ENCODE results near the gene ZNF486.
"Not testable (repeated sequence)": the region's sequence is repeated elsewhere in the genome, so short reads cannot be mapped to it uniquely, and the experiment has no call there.

Gene ZNF486

DNA sequence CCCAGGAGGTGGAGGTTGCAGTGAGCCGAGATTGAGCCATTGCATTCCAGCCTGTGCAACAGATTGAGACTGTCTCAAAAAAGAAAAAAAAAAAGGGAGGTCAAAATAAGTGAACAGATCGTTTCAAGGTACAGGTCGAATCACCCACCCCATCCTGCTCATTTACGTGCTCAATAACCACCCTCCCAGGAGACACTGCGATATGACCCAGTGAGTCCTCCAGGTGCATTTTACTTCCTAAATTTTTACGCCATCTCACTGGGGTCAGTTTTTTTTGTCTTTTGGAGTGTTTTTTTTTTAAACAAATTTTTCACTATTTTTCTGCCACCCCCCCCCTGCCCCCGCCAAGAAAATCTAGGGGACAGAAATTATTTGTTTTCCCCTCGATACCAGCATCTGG lies 68.1 kb downstream of the ZNF486 start:
- no peak for DNase-seq

DNA sequence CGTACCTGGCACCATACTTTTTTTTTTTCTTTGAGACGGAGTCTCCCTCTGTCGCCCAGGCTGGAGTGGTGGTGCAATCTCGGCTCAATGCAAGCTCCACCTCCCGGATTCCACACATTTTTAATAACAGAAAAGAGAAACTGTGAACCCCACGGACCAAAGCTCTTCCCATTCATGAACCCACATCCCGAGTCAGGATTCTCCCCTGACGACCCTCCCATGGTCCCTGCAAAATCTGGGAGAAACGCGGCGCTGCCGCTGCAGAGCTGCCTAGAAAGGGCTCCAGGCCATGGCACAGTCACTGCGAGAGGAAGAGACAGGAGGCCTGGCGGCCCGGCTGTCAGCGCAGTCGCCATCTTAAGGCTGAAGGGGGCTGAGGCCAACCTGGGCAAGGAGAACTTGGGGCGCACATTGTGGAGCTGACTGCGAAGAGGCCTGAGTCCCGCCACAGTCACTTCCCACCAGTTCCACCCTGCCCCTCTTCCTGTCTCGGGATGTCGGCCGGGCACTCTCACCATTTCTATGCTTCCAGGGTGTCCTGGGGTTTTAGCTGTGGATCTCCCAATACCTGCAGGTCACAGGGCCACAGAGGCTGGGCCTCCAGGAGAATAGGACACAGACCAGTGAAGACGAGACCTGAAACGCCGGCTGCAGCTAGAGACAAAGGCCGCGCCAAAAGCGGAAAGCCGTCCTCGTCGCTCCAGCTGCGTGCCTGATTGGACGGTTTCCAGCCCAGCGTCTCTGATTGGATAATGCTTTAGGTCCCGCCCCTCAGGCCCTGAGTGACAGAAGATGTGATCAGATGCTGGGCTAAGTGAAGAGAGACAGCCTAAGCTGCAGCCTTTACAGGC lies 71.0 kb downstream of the ZNF486 start:
- DNase-seq: peak; percentile 34 to 40

DNA sequence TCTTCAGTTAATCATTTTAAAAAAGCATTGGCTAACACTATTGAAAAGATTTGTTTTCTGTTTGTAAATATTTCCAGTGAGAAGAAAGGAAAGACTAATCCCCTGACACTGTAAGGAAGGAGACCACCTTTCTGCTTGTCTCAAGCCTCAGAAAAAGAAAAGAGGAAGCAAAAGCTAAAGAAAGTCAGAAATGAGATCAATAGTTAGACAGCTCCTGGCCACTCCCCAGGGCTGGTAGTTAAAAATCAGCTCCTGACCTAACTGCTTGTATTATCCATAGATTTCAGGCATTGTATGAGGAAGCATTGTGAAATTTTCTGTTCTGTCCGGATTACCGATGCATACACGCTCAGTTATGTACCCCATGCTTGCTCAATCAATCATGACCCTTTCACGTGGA lies 76.6 kb downstream of the ZNF486 start:
- no peak for DNase-seq

DNA sequence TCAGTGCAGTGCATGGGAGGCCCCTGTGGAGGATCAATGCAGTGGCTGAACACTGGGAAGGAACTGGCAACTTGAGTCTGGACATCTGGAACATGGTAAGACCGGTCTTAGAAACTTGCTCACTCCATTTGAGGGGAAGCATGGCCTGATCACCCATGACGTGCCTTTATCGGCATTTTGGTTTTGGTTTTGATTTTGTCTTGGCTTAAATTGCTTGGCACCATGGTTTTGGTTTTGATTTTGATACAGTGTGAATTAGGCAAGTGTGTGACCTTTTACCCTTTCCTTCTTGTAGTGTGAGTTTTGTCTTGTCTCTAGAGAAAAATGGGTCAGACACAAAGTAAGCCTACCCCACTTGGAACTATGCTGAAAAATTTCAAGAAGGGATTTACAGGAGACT lies 77.3 kb downstream of the ZNF486 start:
- DNase-seq: no peak

DNA sequence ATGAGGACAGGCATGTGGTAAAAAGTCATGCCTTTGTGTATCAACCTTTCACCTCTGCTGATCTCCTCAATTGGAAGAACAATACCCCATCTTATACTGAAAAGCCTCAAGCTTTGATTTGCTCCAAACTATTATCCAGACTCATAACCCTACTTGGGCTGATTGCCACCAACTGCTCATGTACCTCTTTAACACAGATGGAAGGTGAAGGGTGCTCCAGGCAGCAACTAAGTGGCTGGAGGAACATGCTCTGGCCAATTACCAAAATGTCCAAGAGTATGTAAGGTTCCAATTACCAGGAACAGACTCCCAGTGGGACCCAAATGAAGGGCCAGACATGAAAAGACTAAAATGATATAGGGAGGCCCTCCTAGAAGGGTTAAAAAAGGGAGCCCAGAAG lies 78.3 kb downstream of the ZNF486 start:
- DNase-seq: no peak

DNA sequence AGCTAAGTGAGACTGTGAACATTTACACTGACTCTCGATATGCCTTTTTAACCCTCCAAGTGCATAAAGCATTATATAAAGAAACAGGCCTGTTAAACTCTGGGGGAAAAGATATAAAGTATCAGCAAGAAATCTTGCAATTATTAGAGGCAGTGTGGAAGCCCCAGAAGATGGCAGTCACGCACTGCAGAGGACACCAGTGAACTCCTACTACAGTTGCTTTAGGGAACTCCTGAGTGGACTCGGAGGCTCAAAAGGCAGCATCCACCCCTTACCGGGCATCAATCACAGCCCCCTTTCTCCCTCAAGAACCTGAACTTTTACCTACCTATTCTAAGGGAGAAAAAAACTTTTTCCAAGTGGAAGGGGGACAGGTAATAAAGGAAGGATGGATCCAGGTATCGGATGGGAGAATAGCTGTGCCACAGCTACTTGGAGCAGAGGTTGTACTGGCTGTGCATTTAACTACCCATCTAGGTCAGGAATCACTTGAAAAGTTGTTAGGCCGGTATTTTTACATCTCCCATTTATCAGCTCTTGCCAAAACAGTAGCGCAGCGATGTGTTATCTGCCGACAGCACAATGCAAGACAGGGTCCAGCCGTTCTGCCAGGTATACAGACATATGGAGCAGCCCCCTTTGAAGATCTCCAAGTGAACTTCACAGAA lies 80.1 kb downstream of the ZNF486 start:
- no peak for DNase-seq

DNA sequence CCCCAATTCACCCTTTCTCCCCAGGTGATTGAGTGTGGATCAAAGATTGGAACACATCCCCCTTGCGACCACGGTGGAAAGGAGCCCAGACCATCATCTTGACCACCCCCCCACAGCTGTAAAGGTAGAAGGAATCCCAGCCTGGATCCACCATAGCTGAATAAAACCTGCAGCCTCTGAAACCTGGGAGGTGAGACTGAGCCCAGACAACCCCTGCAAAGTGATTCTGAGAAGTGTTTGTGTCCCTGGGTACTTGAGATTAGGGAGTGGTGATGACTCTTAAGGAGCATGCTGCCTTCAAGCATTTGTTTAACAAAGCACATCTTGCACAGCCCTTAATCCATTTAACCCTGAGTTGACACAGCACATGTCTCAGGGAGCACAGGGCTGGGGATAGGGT lies 81.2 kb downstream of the ZNF486 start:
- DNase-seq: not testable (repeated sequence)

All from bone marrow (tissue), 2 donors.